M059J (cell line): Measurements from ENCODE around the gene ZBTB7C. TPM values are rescaled to one million over a fixed set of nuclear protein-coding genes. Genes with fewer than 3 reads are reported as not detected.

ENCODE experiments used
- DNase-seq: peaks from one replicate; pipeline ENCODE4 v3.0.0-alpha.2; 2012; ENCODE audit warnings: low read depth
- total RNA-seq: library from RNA; depleted of rRNA; stranded (reverse); fragments of >200 nt; shearing (Covaris generic); gene quantifications from 2 replicates; pipeline ENCODE4 v1.2.3, GENCODE V29; 2014

Gene ZBTB7C
- total RNA-seq, 1 experiment from 2014 or later, result not detected

GRCh38 chr18:48065601-48065995 is 343.6 kb downstream of the ZBTB7C start:
- no peak for DNase-seq

GRCh38 chr18:48064978-48065600 is 344.1 kb downstream of the ZBTB7C start:
- no peak for DNase-seq

GRCh38 chr18:48061781-48062570 is 347.2 kb downstream of the ZBTB7C start:
- DNase-seq, result peak; percentile 5

DNA sequence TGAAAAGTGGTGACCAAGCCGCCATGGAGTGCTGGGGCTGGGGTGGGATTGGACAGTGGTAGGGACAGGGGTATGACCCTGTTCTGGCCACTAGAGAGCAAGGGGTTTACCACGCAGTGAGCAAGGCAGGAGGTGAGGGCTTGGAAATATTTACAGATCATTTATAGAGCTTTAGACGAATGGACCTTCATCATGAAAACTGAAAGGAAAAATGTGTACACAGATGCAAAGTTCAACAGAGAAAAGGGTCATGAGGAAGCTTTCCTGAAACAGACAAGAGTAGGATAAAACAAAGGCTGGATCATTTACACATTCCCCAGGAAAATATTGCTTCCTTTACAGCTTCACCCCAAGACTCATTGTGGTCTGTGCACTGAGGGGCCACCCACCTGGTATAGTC is 348.2 kb downstream of the ZBTB7C start:
- no peak for DNase-seq

GRCh38 chr18:48060346-48060745 is 348.8 kb downstream of the ZBTB7C start:
- DNase-seq, result no peak

DNA sequence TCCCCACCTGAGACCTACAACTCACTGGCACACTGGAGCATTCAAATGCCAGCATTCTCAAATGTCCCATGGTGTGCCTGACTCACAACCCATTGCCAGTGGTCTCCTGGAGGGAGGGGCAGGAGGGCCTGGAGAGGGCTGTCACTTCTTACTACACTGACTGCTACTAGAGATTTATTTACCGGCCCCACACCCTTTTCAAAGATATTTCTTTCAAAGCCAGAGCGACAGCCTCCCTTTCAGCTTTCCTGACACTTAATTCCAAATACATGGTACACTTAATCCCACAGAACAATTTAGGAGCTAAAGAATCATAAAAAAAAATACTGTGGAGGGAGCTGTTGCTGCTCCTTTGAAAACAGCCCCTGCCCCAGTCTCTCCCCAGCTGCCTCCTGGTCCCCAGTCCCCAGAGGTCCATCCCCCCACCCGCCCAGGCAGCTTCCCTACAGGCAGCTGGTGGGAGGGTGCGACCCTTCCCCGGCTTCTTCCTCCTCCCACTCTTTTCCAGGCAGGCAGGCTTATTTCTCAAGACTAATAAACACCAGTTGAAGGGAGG is 349.6 kb downstream of the ZBTB7C start:
- DNase-seq, result no peak

- DNase-seq, result no peak
Measured at GRCh38 chr18:48058486-48058885, 350.7 kb downstream of the ZBTB7C start.

- no peak for DNase-seq
Measured at GRCh38 chr18:48057018-48057417, 352.2 kb downstream of the ZBTB7C start.

DNA sequence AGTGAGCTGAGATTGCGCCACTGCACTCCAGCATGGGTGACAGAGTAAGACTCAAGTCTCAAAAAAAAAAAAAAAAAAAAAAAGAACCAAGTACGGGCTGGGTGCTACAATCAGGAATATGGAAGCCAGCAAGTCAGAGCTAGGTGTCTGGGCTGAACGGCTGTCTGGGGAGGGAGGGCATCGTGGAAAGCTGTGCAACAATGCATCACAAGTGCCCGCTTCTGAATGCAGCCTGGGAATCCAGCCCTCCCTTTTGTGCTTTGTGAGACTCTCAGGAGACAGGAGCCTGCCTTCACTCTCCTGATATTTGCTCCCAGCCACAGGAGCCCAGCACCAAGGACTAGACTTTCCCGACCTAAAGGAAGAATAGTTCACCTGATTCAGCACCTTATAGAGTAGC is 353.8 kb downstream of the ZBTB7C start:
- no peak for DNase-seq

DNA sequence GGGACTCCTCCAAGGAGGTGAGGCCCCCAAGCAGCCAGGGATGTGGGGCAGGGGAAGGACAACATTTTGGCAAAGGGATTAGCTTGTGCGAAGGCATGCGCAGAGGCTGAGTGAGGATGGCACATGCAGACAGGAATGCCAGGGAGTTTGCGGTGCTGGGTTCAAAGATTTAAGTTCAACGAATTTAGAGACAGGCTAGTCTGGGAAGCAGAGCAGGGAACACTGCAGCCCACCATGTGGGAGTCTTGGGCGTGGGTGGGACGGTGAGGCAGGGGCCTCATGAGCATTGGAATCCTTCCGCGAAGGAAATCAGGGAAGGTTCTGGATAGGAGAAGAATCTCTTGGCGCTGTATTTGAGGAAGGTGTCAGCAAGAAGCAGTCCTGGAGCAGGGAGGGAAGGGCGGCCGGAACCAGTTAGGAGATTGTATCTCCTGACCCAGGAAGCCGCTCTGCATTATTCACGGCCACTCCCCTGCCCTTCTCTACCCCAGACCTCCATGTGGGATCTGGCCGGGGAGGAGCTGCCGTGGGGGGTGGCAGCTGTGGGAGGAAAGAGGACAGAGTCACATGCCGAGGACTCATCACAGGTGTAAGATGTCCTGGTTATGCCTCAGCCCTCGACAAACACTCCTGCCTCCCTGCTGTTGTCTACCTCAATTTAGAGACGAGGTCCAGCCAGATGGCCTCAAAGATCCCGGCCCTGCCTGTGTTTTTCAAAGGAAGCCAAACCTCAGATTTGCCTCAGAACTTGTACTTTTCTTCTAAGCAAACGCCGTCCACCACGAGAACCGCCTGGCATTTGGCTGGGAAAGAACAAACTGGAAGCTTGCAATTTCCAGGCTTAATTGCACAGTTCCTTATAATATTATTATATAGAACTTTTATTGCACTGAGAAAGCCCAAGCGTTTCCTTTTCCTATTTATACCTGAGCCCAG is 355.0 kb downstream of the ZBTB7C start:
- DNase-seq, result no peak

DNA sequence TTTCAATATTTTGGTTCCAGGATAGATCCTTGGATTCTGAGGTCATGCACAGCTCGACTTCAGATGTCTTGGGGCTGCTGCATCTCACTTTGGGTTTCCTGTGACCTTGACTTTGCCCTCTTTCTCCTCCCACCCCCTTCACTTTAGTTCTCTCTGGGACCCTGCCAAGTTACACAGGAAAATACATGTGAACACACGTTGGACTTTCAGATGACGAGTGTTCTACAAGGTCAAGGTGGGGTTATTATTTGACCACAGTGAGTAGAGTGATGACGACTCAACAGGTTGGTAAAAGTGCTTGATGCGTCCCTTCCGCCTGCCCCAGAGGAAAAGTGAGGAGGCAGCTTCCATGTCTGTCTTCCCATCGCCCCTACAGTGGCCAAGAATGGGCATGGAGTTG is 356.3 kb downstream of the ZBTB7C start:
- no peak for DNase-seq

DNA sequence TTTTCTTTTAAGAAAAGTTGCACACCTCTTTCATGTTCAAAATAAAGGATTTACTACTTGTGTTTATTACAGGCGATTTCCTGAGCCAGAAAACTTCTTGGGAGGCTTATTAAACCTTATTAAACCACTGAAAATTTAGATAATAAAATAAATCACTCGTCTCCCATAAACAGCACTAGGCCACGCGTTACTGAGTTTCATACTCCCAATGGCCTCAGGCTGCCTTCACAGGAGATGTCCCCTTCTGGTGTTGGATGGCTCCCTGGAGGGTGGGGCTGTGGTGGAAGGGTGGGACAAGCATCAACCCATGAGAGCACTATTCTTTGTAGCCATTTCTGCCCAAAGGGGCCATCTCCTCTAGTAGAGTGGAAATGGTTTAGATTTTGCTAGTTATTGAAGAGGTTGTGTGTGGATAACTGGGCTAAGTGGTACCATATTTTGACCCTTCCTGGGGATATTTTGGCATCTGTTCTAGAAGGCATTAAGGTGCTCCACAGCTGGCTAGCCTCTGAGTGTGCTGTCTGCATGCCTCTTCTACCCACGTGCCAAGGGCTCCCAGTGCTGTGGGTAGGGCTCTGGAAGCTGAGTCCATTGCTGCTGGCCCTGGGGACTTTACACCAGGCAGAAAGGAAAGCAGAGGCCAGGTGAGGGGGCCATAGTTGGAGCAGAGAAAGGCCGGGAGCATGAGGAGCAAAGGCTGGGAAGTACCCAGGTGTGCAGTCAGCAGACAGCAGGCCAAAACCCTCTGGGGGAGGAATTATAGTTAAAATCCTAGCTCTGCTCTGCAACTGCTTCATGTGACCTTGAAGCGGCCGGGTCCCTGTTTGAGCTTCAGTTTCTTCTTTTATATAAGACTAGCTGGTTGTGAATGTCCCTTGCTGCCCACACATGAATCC is 357.0 kb downstream of the ZBTB7C start:
- DNase-seq, result no peak

DNA sequence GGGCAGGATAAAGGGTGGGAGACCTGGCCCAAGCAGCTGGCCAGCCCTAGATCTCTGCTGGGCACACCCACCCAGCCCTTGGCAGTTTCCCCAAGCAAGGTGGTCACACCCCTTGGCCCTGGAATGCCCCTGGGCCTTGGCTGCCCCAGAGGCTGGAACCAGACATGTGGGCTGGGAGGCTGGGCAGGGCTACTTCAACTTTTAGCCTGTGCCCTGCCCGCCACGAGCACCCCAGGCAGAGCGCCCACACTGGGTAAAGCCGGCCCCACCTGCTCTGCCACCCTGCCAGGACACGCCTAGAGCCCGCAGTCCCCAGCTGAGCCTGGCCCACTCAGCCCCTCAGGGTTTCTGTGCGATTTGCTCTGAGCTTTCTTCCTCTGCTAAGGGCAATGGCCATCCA is 359.0 kb downstream of the ZBTB7C start:
- no peak for DNase-seq

DNA sequence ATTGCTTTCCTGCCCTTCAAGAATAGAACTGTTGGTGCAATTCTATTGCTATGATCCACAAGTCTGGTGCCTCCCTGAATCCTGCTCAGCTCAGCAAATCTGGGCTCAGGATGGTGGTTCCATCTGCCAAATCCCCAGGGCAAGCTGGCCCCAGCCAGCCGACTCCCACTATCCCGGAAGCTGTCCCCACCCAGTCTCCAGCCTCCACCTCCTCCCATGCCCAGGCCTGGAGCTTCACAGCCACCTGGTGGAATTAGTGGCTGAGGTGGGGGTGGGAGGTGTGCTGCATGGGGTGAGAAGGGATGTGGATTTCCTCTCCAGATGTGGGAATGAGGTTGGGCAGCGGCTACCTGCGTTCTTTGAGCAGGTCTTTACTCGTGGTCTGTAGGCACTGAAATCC is 359.4 kb downstream of the ZBTB7C start:
- DNase-seq, result no peak

DNA sequence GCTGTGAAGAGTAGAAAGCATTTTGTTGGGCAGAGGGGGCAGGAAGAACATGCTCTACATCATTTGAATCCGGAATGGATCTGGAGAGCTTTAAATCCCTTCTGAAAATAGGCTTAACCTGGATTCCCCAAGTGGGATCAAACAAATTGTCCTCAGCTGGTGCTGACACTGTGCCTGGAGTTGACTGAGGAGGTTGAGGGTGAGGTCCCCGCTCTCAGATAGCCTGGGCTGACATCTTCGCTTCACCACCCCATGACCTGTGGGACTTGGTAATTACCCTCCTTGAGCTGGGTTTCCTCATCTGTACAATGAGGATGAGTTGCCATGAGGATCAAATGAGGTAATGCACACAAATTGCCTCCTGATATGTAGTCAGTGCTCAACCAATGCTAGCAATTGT is 360.9 kb downstream of the ZBTB7C start:
- DNase-seq, result no peak

DNA sequence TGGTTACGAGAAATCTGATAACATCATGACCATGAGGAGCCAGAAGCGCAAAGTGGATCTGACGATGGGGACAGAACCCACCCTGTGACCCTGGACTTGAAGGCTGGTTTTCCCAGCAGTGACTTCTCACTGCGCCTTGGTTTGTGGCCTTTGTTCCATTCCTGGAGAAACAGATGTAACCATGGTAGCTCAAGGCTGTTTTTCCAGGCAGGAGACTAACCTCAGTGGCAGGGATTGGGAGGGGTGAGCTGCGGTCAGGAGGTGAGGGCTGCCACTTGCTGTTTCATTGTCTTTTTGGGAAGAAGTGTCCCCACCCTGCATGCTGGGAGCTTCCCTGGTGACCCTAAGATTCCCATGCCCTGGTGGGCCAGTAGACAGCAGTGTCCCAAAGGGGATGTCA is 362.3 kb downstream of the ZBTB7C start:
- no peak for DNase-seq

- DNase-seq, result no peak
Measured at GRCh38 chr18:48045744-48046143, 363.4 kb downstream of the ZBTB7C start.

DNA sequence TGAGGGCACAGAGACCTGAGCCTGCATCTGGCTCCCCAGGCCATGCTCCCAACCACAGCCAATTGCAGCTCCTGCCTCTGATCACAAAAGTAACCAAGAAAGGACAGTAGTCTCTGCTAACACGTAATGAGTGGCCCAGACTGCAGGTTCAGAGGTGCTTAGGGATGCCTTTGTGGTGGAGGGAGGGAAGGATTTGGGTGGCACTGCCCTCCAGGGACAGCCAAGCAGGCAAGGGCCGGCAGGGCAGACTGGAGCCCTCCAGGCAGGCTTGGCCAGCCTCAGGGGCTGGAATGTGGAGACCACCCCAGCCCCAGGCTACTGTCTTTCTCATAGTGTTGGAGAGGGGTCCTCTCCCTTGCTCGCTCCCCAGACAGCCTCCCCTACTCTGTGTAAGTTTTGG is 364.2 kb downstream of the ZBTB7C start:
- no peak for DNase-seq

GRCh38 chr18:48043166-48043565 is 366.0 kb downstream of the ZBTB7C start:
- DNase-seq, result no peak

GRCh38 chr18:48042431-48042830 is 366.8 kb downstream of the ZBTB7C start:
- DNase-seq, result no peak

DNA sequence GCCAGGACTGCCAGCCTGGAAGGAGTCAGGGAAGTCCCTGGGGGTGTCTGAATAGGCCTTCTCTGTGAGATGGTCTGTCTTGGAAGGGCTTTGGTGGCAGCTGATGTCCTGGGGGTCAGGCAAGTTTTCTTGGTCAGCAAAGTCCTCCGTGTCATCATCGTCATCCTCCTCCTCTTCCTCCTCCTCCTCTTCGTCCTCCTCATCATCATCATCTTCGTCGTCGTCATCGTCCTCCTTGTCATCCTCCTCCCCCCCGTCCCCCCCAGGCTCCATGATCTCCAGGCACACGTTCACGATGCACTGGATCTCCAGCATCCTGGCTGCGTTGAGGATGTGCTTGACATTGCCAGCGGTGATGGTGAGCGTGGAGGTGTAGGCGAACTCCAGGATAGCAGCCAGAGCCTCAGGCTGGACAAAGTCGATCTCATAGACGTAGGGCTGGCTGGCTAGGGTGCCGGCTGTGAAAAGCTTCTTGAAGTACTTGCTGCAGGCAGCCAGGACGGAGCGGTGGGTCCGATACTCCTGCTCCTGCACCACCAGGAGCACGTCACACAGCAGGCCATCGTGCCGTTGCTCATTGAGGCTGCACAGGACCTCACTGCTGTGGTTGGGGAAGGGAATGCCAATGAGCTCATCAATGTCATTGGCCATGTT is 368.6 kb downstream of the ZBTB7C start:
- no peak for DNase-seq
